Measurements from ENCODE around the gene RPL5. TPM values are rescaled to one million over a fixed set of nuclear protein-coding genes. Genes with fewer than 3 reads are reported as not detected.
A peak's percentile ranks its signal among the peaks of the same experiment; 100 is the strongest.

Gene RPL5
- total and polyA plus RNA-seq, 2 of the 4 experiments (the other 2 are of a cell fraction): 1,406 to 1,679 TPM

GRCh38 chr1:92833840-92834239 is 2.0 kb downstream of the RPL5 start:
- intact Hi-C loops (cut with micrococcal nuclease): loop anchor here (2.0 to 10.0 kb wide), 5 partner anchors 49 to 1332 kb away; partner anchors contain the start of genes CDC7, EVI5 and GFI1
- no TSS peak for BruUV-seq (replicated peaks)
- Histone ChIP-seq H2BK20ac (ENCODE audit: low read depth, low read length) (no peak overlapping the region), H3K9me3 (ENCODE audit: control insufficient read depth, insufficient read depth, low read length) (no peaks in the 10 kb centered on the region), H3K9me1 (ENCODE audit: insufficient read depth, low read length) (0 out of 2 replicates have a peak, but pooled peaks cover 7% of the 10 kb centered on the region), H3K27ac (ENCODE audit: insufficient read depth, low read length) (no peak overlapping the region), H3K23ac (ENCODE audit: low read depth, low read length) (0 out of 2 replicates have a peak overlapping the region, but pooled peaks have one; percentile 2), H2BK5ac (ENCODE audit: low read depth, low read length, poor library complexity, severe bottlenecking) (no peak overlapping the region), H3K27me3 (ENCODE audit: control insufficient read depth, insufficient read depth, low read length) (no peaks in the 10 kb centered on the region), H4K91ac (ENCODE audit: insufficient read depth, low read depth, low read length) (no peak overlapping the region), H2BK15ac (ENCODE audit: low read depth, low read length) (no peak overlapping the region), H3K14ac (replicated peaks; ENCODE audit: low read depth, low read length) (no peak overlapping the region), H3K79me1 (ENCODE audit: low read depth in 1 of 2, low read length in 2 of 2) (peaks cover 0 to 31% of the 10 kb centered on the region in 2 experiments; a peak in 2 of 4 replicates), H2BK120ac (ENCODE audit: low read depth, low read length) (no peak overlapping the region), H2AK9ac (replicated peaks; ENCODE audit: low read depth, low read length, poor library complexity) (peak overlapping the region; percentile 17), H3K36me3 (ENCODE audit: control insufficient read depth, insufficient read depth, low read length) (peaks cover 26% of the 10 kb centered on the region), H2AFZ (replicated peaks; ENCODE audit: low read length, poor library complexity) (no peak overlapping the region), H3K9ac (ENCODE audit: low read depth, low read length) (peak overlapping the region; percentile 31; the same call in 1 of the 2 replicates), H3K4me3 (ENCODE audit: insufficient read depth, low read depth, low read length) (no peak overlapping the region; the same call in 1 of the 2 replicates), H3K18ac (ENCODE audit: low read depth, low read length) (no peak overlapping the region), H2AK5ac (ENCODE audit: low read depth, low read length) (no peak overlapping the region), H4K8ac (ENCODE audit: low read depth in 2 of 2, low read length in 2 of 2) (no peak overlapping the region), H3K4me2 (ENCODE audit: low read depth, low read length) (peak overlapping the region; percentile 78), H4K20me1 (ENCODE audit: insufficient read depth, low read length) (peaks cover 70% of the 10 kb centered on the region), H4K5ac (ENCODE audit: low read depth, low read length) (no peak overlapping the region), H3K56ac (ENCODE audit: extremely low read depth, insufficient read depth, low read length) (no peak overlapping the region), H3K4me1 (ENCODE audit: control insufficient read depth, insufficient read depth, low read length) (peaks cover 7% of the 10 kb centered on the region), H3K4ac (ENCODE audit: low read depth, low read length) (no peak overlapping the region)
- ChIA-PET CTCF (no interaction called here), POLR2A (ENCODE audit: unreplicated experiment) (no interaction called here)
- dilution Hi-C loops (cut with HindIII; ENCODE audit: low sequenced_read_pairs, unreplicated experiment): no loop called here
- DNase-seq: no peak
- WGBS, 2 experiments (ENCODE audit: extremely low coverage in 2 of 2, insufficient read length in 1 of 2): no CpG with 5 or more reads among the region's 5 CpGs
- in situ Hi-C loops (cut with MboI; ENCODE audit: low sequenced_read_pairs): no loop called here
- no peak for TF ChIP-seq BHLHE40 (IDR thresholded peaks at IDR 0.05; ENCODE audit: low read depth, low read length)
- TF ChIP-seq NFE2L2 (IDR thresholded peaks at IDR 0.05; ENCODE audit: low read depth, low read length): no peak
- no peak for ATAC-seq (ENCODE audit: low read depth)

Data from IMR-90 (cell line).